GM12801 (cell line): Measurements from ENCODE around the gene KIAA1671.

Experiments
- CTCF ChIP-seq: IDR thresholded peaks from one replicate; pipeline ENCODE4 v1.5.1; 2011; ENCODE audit warnings: control low read depth; ENCODE audit not compliant: insufficient read length; ENCODE audit errors: extremely low read depth

Gene KIAA1671

GRCh38 chr22:25146906-25147641 lies 194.6 kb downstream of the KIAA1671 start:
- TF ChIP-seq CTCF, result no peak

- no peak for TF ChIP-seq CTCF
Measured at GRCh38 chr22:25147642-25147928, 195.1 kb downstream of the KIAA1671 start.

- TF ChIP-seq CTCF, result no peak
Measured at GRCh38 chr22:25148149-25148691, 195.7 kb downstream of the KIAA1671 start.

GRCh38 chr22:25149014-25149413 lies 196.5 kb downstream of the KIAA1671 start:
- no peak for TF ChIP-seq CTCF

- no peak for TF ChIP-seq CTCF
Measured at GRCh38 chr22:25153961-25154666, 201.6 kb downstream of the KIAA1671 start.

- no peak for TF ChIP-seq CTCF
Measured at GRCh38 chr22:25154667-25154999, 202.1 kb downstream of the KIAA1671 start.

GRCh38 chr22:25156736-25157135 lies 204.2 kb downstream of the KIAA1671 start:
- TF ChIP-seq CTCF, result no peak
